ENCODE results near the gene VCX2.
"Not testable (repeated sequence)": the region's sequence is repeated elsewhere in the genome, so short reads cannot be mapped to it uniquely, and the experiment has no call there.

Gene VCX2

DNA sequence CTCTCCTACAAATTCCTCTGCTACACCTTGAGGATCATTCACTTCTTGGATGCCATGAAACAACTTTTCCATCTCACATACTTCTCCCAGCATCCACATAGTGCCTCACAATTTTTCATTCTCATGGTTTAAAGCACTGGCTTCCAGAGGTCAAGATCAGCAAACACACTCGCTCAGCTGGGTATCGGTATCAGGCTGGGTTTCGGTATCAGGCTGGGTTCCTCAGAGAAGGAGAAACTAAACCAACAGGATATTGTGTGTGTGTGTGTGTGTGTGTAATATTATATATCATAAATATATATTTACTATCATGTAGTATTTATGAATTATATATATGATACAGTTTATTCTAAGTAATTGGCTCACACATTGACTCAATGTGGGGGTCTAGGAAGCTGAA lies at the start of gene VCX2:
VCX2 (minus strand) TSS at position 99 of the 400 bp plus-strand sequence. CDS start 624 bp downstream, outside the sequence.
- CTCF ChIA-PET; POLR2A ChIA-PET; DNase-seq (ENCODE audit: extremely low spot score): not testable (repeated sequence)

DNA sequence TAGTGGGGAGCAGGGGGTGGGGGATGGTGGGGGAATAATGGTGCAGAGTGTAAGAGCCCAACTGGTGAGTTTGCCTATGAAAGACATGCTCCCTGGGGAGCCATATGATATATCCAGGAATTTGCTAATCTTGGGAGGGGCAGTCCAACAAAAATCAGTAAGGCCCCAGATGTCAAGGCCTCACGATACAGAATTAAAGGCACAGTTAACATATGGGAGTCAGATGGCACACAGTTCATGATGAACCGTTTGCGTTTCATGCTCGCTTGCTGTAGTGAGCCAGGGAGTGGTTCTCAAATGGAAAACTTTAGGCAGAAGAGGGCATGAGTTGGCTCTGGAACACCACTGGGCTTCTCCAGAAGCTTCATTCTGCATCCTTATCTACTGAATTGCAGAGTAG lies 33.9 kb upstream of the VCX2 start:
- POLR2A ChIA-PET: no interaction called here
- DNase-seq (ENCODE audit: extremely low spot score): no peak
- CTCF ChIA-PET: no interaction called here
- TF ChIP-seq TARDBP (IDR thresholded peaks at IDR 0.05) (no peak), LEF1 (IDR thresholded peaks at IDR 0.05; ENCODE audit: borderline replicate concordance) (no peak), FOXM1 (IDR thresholded peaks at IDR 0.05; ENCODE audit: borderline replicate concordance) (no peak), BHLHE40 (IDR thresholded peaks at IDR 0.05; ENCODE audit: borderline replicate concordance) (no peak), ARNT (IDR thresholded peaks at IDR 0.05) (no peak), HDGF (IDR thresholded peaks at IDR 0.05; ENCODE audit: borderline replicate concordance) (no peak), SUZ12 (IDR thresholded peaks at IDR 0.05) (no peak), NFRKB (IDR thresholded peaks at IDR 0.05) (no peak), ZNF384 (IDR thresholded peaks at IDR 0.05) (no peak), PKNOX1 (IDR thresholded peaks at IDR 0.05) (no peak), L3MBTL2 (conservative IDR thresholded peaks at IDR 0.05) (no peak)

- TF ChIP-seq TARDBP (IDR thresholded peaks at IDR 0.05): no peak
- TF ChIP-seq BHLHE40 (IDR thresholded peaks at IDR 0.05; ENCODE audit: borderline replicate concordance): no peak
- no peak for TF ChIP-seq CTBP1 (IDR thresholded peaks at IDR 0.05; ENCODE audit: borderline replicate concordance)
- ChIA-PET CTCF (no interaction called here), POLR2A (no interaction called here)
- no peak for DNase-seq (ENCODE audit: extremely low spot score)
Observed at GRCh38 chrX:8204169-8204935, 33.3 kb upstream of the VCX2 start.

DNA sequence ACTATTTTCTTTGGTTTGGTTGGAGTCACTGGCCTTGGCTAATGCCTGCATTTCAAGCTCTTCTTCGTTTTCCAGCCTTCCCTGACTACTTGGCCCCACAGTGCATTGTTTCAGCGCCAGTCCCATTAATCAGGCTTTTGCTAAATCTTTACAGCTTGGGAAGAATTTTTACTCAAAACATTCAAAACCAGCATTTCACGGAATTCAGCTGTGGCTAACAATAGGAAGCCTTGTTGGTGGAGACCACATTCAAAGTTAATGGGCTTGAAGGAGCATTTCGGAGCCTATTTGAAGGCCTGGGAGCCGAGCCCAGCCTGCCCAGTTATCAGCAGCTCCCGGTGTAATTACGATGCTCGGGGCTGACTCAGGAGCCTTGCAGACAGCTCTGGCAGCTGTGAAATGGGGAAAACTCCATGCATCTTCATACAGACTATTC lies 30.8 kb upstream of the VCX2 start:
- ChIA-PET POLR2A (no interaction called here), CTCF (no interaction called here)
- TF ChIP-seq HDGF (IDR thresholded peaks at IDR 0.05; ENCODE audit: borderline replicate concordance) (no peak), LEF1 (IDR thresholded peaks at IDR 0.05; ENCODE audit: borderline replicate concordance) (no peak), BHLHE40 (IDR thresholded peaks at IDR 0.05; ENCODE audit: borderline replicate concordance) (no peak), PKNOX1 (IDR thresholded peaks at IDR 0.05) (no peak), FOXA1 (IDR thresholded peaks at IDR 0.05) (no peak), NFRKB (IDR thresholded peaks at IDR 0.05) (no peak), SUZ12 (IDR thresholded peaks at IDR 0.05) (no peak), SP1 (IDR thresholded peaks at IDR 0.05) (no peak), CTBP1 (IDR thresholded peaks at IDR 0.05; ENCODE audit: borderline replicate concordance) (no peak), ELF4 (IDR thresholded peaks at IDR 0.05) (no peak), ARNT (IDR thresholded peaks at IDR 0.05) (no peak), ZNF384 (IDR thresholded peaks at IDR 0.05) (no peak), L3MBTL2 (conservative IDR thresholded peaks at IDR 0.05) (no peak), FOXM1 (IDR thresholded peaks at IDR 0.05; ENCODE audit: borderline replicate concordance) (no peak), FOXK2 (IDR thresholded peaks at IDR 0.05) (no peak), TARDBP (IDR thresholded peaks at IDR 0.05) (no peak)
- DNase-seq (ENCODE audit: extremely low spot score): no peak

DNA sequence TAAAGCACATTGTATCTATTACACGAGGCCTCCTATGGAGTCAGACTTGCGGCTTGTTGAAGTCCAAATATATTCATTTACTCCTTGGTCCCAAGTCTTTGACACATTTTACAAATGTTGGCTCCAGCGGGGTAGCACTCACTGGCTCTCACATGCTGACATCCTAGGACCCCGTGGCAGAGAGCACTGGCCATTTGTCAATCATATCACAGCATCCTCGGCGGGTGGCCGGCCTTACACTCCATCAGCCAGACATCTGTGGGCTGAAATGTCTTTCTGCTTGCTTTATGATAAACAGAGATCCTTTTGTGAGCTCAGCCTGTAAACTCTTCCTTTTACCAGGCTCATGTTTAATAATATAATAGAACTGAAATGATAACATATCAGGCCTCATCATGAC lies 25.7 kb upstream of the VCX2 start:
- TF ChIP-seq SP1 (IDR thresholded peaks at IDR 0.05): no peak
- no peak for TF ChIP-seq BHLHE40 (IDR thresholded peaks at IDR 0.05; ENCODE audit: borderline replicate concordance)
- TF ChIP-seq CTBP1 (IDR thresholded peaks at IDR 0.05; ENCODE audit: borderline replicate concordance): no peak
- TF ChIP-seq ZNF384 (IDR thresholded peaks at IDR 0.05): no peak
- ChIA-PET POLR2A (no interaction called here), CTCF (no interaction called here)
- no peak for DNase-seq (ENCODE audit: extremely low spot score)

GRCh38 chrX:8194216-8194615 lies 23.1 kb upstream of the VCX2 start:
- ChIA-PET CTCF (no interaction called here), POLR2A (no interaction called here)
- DNase-seq (ENCODE audit: extremely low spot score): no peak
- no peak for TF ChIP-seq BHLHE40 (IDR thresholded peaks at IDR 0.05; ENCODE audit: borderline replicate concordance)
- TF ChIP-seq NFRKB (IDR thresholded peaks at IDR 0.05): no peak
- no peak for TF ChIP-seq PKNOX1 (IDR thresholded peaks at IDR 0.05)
- TF ChIP-seq LEF1 (IDR thresholded peaks at IDR 0.05; ENCODE audit: borderline replicate concordance): no peak
- no peak for TF ChIP-seq FOXM1 (IDR thresholded peaks at IDR 0.05; ENCODE audit: borderline replicate concordance)
- no peak for TF ChIP-seq TARDBP (IDR thresholded peaks at IDR 0.05)
- TF ChIP-seq HDGF (IDR thresholded peaks at IDR 0.05; ENCODE audit: borderline replicate concordance): no peak
- TF ChIP-seq FOXK2 (IDR thresholded peaks at IDR 0.05): no peak
- no peak for TF ChIP-seq SP1 (IDR thresholded peaks at IDR 0.05)
- TF ChIP-seq SUZ12 (IDR thresholded peaks at IDR 0.05): no peak
- TF ChIP-seq ARNT (IDR thresholded peaks at IDR 0.05): no peak
- no peak for TF ChIP-seq L3MBTL2 (conservative IDR thresholded peaks at IDR 0.05)
- no peak for TF ChIP-seq ELF4 (IDR thresholded peaks at IDR 0.05)
- TF ChIP-seq CTBP1 (IDR thresholded peaks at IDR 0.05; ENCODE audit: borderline replicate concordance): no peak
- TF ChIP-seq FOXA1 (IDR thresholded peaks at IDR 0.05): no peak
- no peak for TF ChIP-seq ZNF384 (IDR thresholded peaks at IDR 0.05)

- TF ChIP-seq BHLHE40 (IDR thresholded peaks at IDR 0.05; ENCODE audit: borderline replicate concordance): no peak
- TF ChIP-seq ARNT (IDR thresholded peaks at IDR 0.05): no peak
- no peak for TF ChIP-seq ELF4 (IDR thresholded peaks at IDR 0.05)
- TF ChIP-seq ZNF384 (IDR thresholded peaks at IDR 0.05): no peak
- TF ChIP-seq FOXA1 (IDR thresholded peaks at IDR 0.05): no peak
- no peak for TF ChIP-seq HDGF (IDR thresholded peaks at IDR 0.05; ENCODE audit: borderline replicate concordance)
- TF ChIP-seq TARDBP (IDR thresholded peaks at IDR 0.05): no peak
- TF ChIP-seq FOXK2 (IDR thresholded peaks at IDR 0.05): no peak
- no peak for TF ChIP-seq SP1 (IDR thresholded peaks at IDR 0.05)
- CTCF ChIA-PET: no interaction called here
- POLR2A ChIA-PET: no interaction called here
- DNase-seq (ENCODE audit: extremely low spot score): no peak
Observed at GRCh38 chrX:8192276-8192675, 21.2 kb upstream of the VCX2 start.

Data from HEK293T (cell line).